Caco-2 (cell line): ENCODE data around the gene MZB1. TPM values are rescaled to one million over a fixed set of nuclear protein-coding genes. Genes with fewer than 3 reads are reported as not detected.
"Not testable (repeated sequence)": the region's sequence is repeated elsewhere in the genome, so short reads cannot be mapped to it uniquely, and the experiment has no call there.

ENCODE experiments used
- BruUV-seq: library from RNA; stranded (reverse); fragments of 400-500 nt; replicated peaks from 2 replicates; lab custom pipeline; 2021; lab: Mats Ljungman, UMichigan
- CTCF ChIA-PET: fragments of 300-600 bp; sonication (Branson Sonifier 250); formaldehyde crosslinking; loops from one replicate; lab custom pipeline; 2022; ENCODE audit warnings: antibody characterized with exemption; lab: Charles Lee
- POLR2A ChIA-PET: fragments of 300-600 bp; sonication (Branson Sonifier 250); formaldehyde crosslinking; loops from one replicate; lab custom pipeline; 2022; ENCODE audit warnings: antibody characterized with exemption; lab: Charles Lee
- DNase-seq, 2 experiments: peaks; one replicate each; pipeline versions ENCODE4 v3.0.0 to v3.0.0-alpha.2; 2020 to 2022
- H3K27me3 ChIP-seq: replicated peaks from 2 replicates; pipeline ENCODE4 v1.6.0; 2011; ENCODE audit warnings: low read length; ENCODE audit not compliant: control insufficient read depth, insufficient read depth
- H3K36me3 ChIP-seq: 2 replicates; pipeline ENCODE4 v1.5.1; 2011; ENCODE audit warnings: low read length; ENCODE audit not compliant: control insufficient read depth, insufficient read depth
- H3K4me1 ChIP-seq: fragments of 250-450 bp; sonication (Bioruptor Pico); 2 replicates; pipeline ENCODE4 v1.5.1; 2020; ENCODE audit warnings: mild to moderate bottlenecking
- H3K4me3 ChIP-seq: 2 replicates; pipeline ENCODE4 v1.5.1; 2011; ENCODE audit warnings: low read depth, mild to moderate bottlenecking, control low read depth, low read length
- H3K9me3 ChIP-seq: fragments of 250-450 bp; sonication (Bioruptor Pico); 2 replicates; pipeline ENCODE4 v1.5.1; 2020; ENCODE audit warnings: mild to moderate bottlenecking, moderate library complexity
- H3K27ac Mint-ChIP-seq: one replicate; pipeline ENCODE4 v1.8.0; 2022; ENCODE audit warnings: mixed read lengths; ENCODE audit not compliant: unreplicated experiment
- H3K27me3 Mint-ChIP-seq: one replicate; pipeline ENCODE4 v1.8.0; 2022; ENCODE audit warnings: mixed read lengths; ENCODE audit not compliant: insufficient read depth, unreplicated experiment
- H3K36me3 Mint-ChIP-seq: one replicate; pipeline ENCODE4 v1.8.0; 2022; ENCODE audit warnings: mild to moderate bottlenecking, mixed read lengths; ENCODE audit not compliant: insufficient read depth, unreplicated experiment
- H3K4me1 Mint-ChIP-seq: one replicate; pipeline ENCODE4 v1.8.0; 2022; ENCODE audit warnings: low read depth, mixed read lengths; ENCODE audit not compliant: unreplicated experiment
- H3K4me3 Mint-ChIP-seq: one replicate; pipeline ENCODE4 v1.8.0; 2022; ENCODE audit warnings: mild to moderate bottlenecking, moderate library complexity, mixed read lengths; ENCODE audit not compliant: unreplicated experiment
- H3K9me3 Mint-ChIP-seq: one replicate; pipeline ENCODE4 v1.8.0; 2022; ENCODE audit warnings: mixed read lengths; ENCODE audit not compliant: unreplicated experiment
- intact Hi-C: fragments of 100-400 bp; cut with micrococcal nuclease; formaldehyde crosslinking; loops from one replicate; pipeline ENCODE4 v1.10.0; 2022; ENCODE audit not compliant: unreplicated experiment
- total RNA-seq: library from RNA; stranded (reverse); gene quantifications from 2 replicates; pipeline ENCODE4 v1.2.3, GENCODE V29; 2022
- TF ChIP-seq, protein P1 (sequence below), 2 experiments: fragments of 200-600 bp in 1 of 2; IDR thresholded peaks; 1 replicate in 1 of 2; 2 replicates in 1 of 2; pipeline versions ENCODE4 v1.5.1 to v1.8.0; 2011 to 2022; ENCODE audit warnings: antibody characterized with exemption in 1 of 2, control low read depth in 1 of 2, inconsistent platforms in 1 of 2, low read depth in 1 of 2, low read length in 1 of 2, mild to moderate bottlenecking in 1 of 2, moderate library complexity in 1 of 2; ENCODE audit not compliant: insufficient read depth in 1 of 2, severe bottlenecking in 1 of 2, unreplicated experiment in 1 of 2

MZB1 gene
- total RNA-seq, 1 experiment from 2014 or later: not detected

DNA sequence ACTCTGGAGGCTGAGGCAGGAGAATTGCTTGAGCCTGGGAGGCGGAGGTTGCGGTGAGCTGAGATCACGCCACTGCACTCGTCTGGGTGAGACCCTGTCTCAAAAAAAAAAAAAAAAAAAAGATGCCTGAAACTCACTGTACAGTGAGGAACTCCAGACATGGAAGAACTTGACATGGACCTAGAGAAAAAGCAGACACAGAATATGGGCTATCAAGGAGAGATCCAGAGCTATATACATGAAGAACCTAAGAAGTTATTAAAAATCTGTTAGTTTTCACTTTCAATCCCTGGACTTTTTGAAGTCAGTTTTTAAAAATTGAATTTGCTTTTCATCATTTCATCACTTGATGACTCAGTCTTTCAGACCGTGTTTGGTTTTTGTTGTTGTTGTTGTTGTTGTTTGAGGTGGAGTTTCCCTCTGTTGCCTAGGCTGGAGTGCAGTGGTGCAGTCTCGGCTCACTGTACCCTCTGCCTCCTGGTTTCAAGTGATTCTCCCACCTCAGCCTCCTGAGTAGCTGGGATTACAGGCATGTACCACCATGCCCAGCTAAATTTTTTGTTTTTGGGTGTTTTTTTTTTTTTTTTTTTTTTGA lies 27.8 kb downstream of the MZB1 start:
- POLR2A ChIA-PET: interaction anchor here (0.6 kb wide), 1 partner anchor 284 kb away, joined by 4 read pairs; no protein-coding TSS in a partner anchor
- Histone ChIP-seq H3K4me3 (no peak overlapping the region), H3K27me3 (no peaks in the 10 kb centered on the region), H3K9me3 (no peaks in the 10 kb centered on the region), H3K4me1 (no peaks in the 10 kb centered on the region), H3K36me3 (no peaks in the 10 kb centered on the region)
- DNase-seq: no peak
- Mint-ChIP-seq H3K27ac (no peak overlapping the region), H3K9me3 (no peaks in the 10 kb centered on the region), H3K36me3 (peaks cover 51% of the 10 kb centered on the region), H3K4me1 (no peaks in the 10 kb centered on the region), H3K4me3 (no peak overlapping the region), H3K27me3 (no peaks in the 10 kb centered on the region)
- CTCF ChIA-PET: no interaction called here
- intact Hi-C loops: no loop called here
- TF ChIP-seq, protein P1, sequence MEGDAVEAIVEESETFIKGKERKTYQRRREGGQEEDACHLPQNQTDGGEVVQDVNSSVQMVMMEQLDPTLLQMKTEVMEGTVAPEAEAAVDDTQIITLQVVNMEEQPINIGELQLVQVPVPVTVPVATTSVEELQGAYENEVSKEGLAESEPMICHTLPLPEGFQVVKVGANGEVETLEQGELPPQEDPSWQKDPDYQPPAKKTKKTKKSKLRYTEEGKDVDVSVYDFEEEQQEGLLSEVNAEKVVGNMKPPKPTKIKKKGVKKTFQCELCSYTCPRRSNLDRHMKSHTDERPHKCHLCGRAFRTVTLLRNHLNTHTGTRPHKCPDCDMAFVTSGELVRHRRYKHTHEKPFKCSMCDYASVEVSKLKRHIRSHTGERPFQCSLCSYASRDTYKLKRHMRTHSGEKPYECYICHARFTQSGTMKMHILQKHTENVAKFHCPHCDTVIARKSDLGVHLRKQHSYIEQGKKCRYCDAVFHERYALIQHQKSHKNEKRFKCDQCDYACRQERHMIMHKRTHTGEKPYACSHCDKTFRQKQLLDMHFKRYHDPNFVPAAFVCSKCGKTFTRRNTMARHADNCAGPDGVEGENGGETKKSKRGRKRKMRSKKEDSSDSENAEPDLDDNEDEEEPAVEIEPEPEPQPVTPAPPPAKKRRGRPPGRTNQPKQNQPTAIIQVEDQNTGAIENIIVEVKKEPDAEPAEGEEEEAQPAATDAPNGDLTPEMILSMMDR (IDR thresholded peaks at IDR 0.05; ENCODE audit: insufficient read depth in 1 of 2, low read depth in 1 of 2, low read length in 1 of 2, severe bottlenecking in 1 of 2, unreplicated experiment in 1 of 2): no peak
- BruUV-seq: no TSS peak

- Histone ChIP-seq H3K4me3 (no peak overlapping the region), H3K9me3 (no peaks in the 10 kb centered on the region), H3K36me3 (no peaks in the 10 kb centered on the region), H3K27me3 (no peaks in the 10 kb centered on the region), H3K4me1 (no peaks in the 10 kb centered on the region)
- Mint-ChIP-seq H3K4me1 (no peaks in the 10 kb centered on the region), H3K36me3 (peaks cover 39% of the 10 kb centered on the region), H3K27ac (no peak overlapping the region), H3K9me3 (no peaks in the 10 kb centered on the region), H3K27me3 (no peaks in the 10 kb centered on the region), H3K4me3 (no peak overlapping the region)
- no peak for DNase-seq
- ChIA-PET POLR2A (no interaction called here), CTCF (no interaction called here)
- intact Hi-C loops: no loop called here
- BruUV-seq: no TSS peak
- TF ChIP-seq, protein P1 (IDR thresholded peaks at IDR 0.05; ENCODE audit: insufficient read depth in 1 of 2, low read depth in 1 of 2, low read length in 1 of 2, severe bottlenecking in 1 of 2, unreplicated experiment in 1 of 2): no peak
These were observed 29.3 kb downstream of the MZB1 start for GRCh38 chr5:139360384-139360783.

DNA sequence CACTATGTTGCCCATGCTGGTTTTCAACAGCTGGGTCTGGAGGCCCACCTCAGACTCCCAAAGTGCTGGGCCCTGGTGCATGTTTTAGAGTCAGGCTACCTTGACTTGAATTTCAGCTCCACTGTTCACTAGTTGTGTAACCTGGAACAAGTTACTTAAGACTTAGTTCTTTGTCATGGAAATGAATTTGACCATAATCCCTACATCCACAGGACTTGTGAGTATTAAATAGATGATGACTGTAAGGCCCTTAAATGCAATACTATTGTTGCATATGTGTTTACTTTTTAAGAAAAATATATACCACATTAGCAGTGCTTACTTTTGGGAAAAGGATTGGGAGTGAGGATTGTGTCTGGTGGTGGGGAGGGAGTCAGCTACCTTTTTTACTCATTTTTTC lies 31.6 kb downstream of the MZB1 start:
- no peaks in the 10 kb centered on the region for H3K27me3 Mint-ChIP-seq
- no peaks in the 10 kb centered on the region for H3K36me3 ChIP-seq
- H3K4me3 Mint-ChIP-seq: no peak overlapping the region
- intact Hi-C loops: no loop called here
- no peaks in the 10 kb centered on the region for H3K4me1 ChIP-seq
- H3K4me1 Mint-ChIP-seq: no peaks in the 10 kb centered on the region
- 0 out of 2 replicates have a peak, but pooled peaks cover 3% of the 10 kb centered on the region for H3K9me3 ChIP-seq
- no peak for DNase-seq
- H3K36me3 Mint-ChIP-seq: peaks cover 35% of the 10 kb centered on the region
- TF ChIP-seq, protein P1 (IDR thresholded peaks at IDR 0.05; ENCODE audit: insufficient read depth in 1 of 2, low read depth in 1 of 2, low read length in 1 of 2, severe bottlenecking in 1 of 2, unreplicated experiment in 1 of 2): no peak
- no peak overlapping the region for H3K4me3 ChIP-seq
- POLR2A ChIA-PET: no interaction called here
- H3K27ac Mint-ChIP-seq: no peak overlapping the region
- H3K9me3 Mint-ChIP-seq: peaks cover 11% of the 10 kb centered on the region
- no peaks in the 10 kb centered on the region for H3K27me3 ChIP-seq
- no TSS peak for BruUV-seq
- CTCF ChIA-PET: no interaction called here

DNA sequence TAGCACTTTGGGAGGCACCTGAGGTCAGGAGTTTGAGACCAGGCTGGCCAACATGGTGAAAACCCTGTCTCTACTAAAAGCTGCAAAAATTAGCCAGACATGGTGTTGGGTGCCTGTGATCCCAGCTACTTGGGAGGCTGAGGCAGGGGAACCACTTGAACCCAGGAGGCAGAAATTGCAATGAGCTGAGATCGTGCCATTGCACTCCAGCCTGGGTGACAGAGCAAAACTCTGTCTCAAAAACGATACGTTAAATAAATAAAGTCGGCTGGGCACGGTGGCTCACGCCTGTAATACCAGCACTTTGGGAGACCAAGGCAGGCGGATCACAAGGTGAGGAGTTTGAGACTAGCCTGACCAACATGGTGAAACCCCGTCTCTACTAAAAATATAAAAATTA lies 33.8 kb downstream of the MZB1 start:
- H3K4me3 Mint-ChIP-seq, H3K36me3 ChIP-seq, H3K4me1 ChIP-seq, H3K4me3 ChIP-seq, H3K27me3 Mint-ChIP-seq, DNase-seq, BruUV-seq, CTCF ChIA-PET, POLR2A ChIA-PET, H3K9me3 ChIP-seq, H3K4me1 Mint-ChIP-seq, H3K27me3 ChIP-seq, H3K27ac Mint-ChIP-seq: not testable (repeated sequence)
- Mint-ChIP-seq H3K9me3 (peaks cover 11% of the 10 kb centered on the region), H3K36me3 (peaks cover 34% of the 10 kb centered on the region)
- intact Hi-C loops: loop anchor here (2.0 kb wide), 1 partner anchor 13 kb away; no protein-coding TSS in a partner anchor
